EH (cell line): Measurements from ENCODE around the gene PWWP2B.

Source experiments
- DNase-seq: peaks from one replicate; pipeline ENCODE4 v3.0.0-alpha.2; 2015; ENCODE audit warnings: low read depth

PWWP2B gene

DNA sequence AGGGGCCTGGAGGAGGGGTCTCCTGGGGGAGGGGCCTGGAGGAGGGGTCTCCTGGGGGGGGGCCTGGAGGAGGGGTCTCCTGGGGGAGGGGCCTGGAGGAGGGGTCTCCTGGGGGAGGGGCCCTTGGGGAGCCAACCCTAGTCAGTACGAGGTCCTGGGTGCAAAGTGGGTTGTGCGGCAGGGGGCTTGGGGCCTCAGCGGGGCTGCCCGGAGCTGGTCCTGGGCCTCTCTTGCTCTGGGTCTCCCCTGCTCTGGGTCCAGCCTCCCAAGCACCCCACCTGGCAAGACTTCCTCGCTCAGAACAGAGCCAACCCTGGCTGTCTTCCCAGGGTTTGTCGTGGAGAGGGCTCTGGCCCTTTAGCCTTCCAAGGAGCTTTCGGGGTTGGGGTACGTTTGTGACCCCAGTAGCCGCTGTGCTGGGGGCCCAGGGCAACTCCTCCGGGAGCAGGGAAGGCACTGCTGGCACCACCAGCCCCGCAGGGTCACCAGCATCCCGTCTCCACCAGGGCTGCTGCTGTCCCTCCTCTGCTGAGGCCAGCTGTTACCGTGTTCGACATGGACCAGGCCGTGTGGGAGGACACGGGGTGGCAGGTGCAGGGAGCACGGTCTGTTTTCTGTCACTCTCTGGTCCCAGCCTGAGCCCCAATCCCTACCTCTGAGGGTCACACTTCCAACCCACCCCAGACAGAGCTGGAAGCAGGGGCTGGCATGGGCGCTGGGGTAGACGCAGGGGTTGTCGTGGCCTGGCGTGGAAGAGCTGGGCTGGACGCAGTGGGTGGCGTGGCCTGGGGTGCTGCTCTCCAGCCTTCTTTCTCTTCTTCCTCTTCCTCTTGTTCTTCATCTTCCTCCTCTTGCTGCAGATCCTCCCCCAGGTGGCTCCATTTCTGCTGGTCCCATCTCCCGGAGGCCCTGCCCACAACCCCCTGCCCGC is 22.8 kb downstream of the PWWP2B start:
- DNase-seq: no peak

DNA sequence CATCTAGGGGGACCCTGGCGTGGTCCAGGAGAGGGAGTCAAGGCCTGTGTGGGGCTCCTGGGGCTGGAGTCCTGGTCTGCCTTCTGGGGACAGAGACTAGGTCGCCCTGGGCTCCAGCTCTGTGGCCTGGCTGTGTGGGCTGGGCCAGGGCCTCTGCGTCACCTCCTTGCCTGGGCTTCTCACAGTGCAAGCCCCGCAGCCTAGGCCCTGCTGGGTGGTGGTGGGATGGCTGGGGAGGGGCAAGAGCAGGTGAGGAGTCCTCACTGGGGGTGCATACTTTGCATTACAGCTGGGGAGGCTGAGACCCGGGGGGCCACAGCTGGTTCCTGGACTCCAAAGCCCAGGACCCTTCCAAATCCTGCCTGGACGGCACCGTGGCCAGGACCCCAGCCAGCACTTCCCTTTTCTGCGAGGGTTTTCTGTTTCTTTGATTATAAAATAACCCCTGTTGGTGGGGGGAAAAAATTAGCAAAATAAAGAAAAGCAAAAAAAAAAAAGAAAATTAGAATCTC is 23.5 kb downstream of the PWWP2B start:
- DNase-seq: no peak

DNA sequence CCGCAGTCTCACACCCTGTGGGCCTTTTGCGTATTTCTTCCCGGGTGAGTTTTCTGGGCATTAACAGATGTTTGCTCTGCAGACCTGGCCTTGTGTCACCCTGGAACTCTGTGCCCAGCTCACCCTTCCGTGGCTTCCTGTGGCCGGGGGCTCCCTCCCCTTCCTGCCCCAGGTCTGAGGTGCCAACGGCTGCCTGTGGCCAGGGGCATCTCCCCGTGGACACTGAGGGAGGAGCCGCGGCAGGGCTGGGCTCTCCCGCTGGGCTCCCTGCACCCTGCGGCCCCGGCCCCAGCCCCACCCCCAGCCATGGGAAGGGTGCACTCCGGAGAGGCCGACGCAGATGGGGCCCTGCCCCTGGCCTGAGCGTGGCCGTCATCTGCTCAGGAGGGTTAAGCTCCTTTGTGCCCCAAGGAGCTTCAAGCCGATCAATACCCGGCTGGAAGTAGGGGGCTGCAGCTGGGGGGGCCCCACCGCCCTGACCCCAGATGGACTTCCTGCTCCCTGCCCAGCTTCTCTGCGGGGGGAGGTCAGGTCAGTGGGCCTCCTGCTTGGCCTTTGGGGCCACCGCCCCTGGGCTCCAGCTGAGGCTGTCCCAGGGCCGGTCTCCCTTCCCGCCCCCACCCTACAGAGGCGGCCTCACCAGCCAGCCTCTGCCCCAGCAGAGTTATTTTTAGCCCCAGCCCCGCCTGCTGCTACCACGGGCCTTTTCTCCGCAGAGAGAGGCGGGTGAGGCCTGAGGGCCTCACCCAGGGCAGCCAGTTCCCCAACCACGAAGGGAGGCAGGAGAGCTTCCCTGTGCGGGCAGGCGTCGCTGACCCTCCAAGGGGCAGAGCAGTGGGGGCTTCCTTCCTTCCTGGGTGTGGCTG is 24.2 kb downstream of the PWWP2B start:
- peak; percentile 76 for DNase-seq

DNA sequence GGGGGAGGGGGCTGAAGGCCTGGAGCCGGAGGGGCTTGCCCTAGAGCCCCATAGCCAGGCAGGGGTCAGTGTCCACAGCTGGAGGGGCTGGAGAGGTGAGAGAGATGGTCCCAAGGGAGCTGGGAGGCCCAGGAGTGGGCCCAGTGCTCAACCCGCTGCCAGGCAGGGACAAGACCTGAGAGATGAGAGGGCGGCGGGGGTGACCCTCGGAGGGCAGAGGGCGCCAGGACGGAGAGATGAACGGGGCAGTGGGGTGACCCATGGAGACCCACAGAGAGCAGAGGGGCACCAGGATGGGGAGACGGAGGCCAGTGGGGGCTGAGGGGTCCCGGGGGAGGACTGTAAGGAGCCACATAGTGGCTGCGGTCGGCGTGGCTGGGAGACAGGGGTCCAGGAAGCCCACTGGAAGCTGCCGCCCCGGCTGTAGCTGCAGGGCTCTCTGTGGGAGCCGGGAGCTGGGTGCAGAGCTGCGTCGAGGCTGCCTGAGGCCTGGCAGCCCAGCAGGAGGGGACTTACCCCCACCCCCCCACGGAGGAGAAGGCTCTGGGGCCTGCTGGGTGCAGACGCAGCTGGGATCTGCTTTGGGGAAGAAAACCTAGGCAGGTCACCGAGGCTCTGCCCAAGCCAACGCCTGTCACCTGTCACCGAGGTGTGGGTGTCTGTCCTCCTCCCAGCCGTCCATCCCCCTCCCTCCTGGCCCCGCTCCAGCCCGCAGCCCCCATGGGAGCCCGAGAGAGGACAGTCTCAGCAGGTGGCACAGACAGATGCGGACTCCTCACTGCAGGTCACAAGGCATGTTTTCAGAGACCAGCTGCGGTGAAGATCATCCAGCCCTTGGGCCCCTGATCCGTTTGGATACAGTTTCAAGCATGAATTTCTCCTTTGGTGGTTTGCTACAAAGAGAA is 25.1 kb downstream of the PWWP2B start:
- no peak for DNase-seq

DNA sequence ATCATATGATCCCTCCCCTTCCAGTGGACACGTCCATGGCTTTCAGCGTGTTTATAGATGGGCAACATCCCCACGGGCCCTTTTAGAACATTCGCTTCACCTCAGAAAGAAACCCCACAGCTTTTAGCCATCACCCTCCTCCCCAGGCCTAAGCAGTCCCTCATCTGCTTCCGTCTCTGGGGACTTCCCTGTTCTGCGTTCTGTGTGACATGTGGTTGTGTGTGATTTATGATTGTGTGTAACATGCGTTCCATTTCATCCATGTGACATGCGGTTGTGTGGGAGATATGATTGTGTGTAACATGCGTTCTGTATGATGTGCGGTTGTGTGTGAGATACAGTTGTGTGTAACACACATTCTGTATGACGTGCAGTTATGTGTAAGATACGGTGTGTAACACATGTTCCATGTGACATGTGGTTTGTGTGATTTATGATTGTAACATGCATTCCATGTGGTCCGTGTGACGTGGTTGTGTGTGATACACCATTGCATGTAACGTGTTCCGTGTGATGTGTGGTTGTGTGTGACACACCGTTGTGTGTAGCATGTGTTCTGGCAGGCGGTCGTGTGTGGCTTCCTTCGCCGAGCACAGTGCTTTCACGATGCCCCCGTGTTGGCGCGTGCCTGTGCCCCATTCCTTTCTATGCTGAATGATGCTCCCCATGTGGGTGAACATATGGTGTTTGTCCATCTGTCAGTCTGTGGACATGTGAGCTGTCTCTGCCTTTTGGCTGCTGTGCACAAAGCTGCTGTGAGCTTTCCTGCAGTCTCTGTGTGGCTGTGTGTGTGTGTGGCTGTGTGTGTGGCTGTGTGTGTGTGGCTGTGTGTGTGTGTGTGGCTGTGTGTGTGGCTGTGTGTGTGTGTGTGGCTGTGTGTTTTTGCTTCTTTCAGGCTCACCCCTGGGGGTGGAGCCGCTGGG is 26.2 kb downstream of the PWWP2B start:
- DNase-seq: no peak

DNA sequence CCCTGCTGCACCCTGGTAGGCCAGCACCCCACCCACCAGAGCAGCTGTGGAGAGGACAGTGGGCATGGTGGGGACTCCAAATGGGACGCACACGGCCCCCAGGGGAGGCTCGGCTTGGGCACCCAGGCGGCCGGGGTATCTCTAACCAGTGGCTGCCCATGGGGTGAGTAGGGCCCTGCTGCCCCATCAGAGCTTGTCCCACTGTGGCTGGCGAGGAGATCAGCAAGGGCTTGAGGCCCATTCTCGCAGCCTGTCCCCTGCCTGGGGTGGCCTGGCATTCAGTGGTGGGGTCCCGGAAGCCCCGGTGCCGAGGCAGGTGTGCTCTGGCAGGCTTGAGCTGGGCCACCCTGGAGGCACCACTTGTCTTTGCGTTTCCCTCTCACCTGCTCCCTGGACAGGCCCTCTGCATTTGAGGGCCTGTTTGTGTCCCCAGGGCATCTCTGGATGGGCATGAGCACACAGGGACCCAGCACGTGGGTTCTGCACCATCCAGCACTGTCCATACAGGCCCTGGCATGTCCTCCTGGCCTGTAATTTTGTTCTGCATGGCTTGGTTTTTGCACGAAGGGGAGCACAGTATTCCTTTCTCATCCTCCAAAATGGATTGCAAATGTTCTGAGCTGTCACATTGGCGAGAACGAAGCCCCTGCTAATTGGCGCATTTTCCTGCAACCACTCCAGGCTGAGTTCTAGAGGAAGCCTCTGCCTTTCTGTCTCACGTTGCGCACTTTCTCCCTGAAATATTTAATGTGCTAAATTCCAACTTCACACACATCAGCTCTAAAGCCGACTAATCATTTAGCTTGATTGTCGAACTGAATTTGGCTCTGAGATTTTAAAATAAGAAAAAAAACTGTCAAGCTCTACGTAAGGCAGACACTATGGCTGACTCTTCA is 27.2 kb downstream of the PWWP2B start:
- no peak for DNase-seq

DNA sequence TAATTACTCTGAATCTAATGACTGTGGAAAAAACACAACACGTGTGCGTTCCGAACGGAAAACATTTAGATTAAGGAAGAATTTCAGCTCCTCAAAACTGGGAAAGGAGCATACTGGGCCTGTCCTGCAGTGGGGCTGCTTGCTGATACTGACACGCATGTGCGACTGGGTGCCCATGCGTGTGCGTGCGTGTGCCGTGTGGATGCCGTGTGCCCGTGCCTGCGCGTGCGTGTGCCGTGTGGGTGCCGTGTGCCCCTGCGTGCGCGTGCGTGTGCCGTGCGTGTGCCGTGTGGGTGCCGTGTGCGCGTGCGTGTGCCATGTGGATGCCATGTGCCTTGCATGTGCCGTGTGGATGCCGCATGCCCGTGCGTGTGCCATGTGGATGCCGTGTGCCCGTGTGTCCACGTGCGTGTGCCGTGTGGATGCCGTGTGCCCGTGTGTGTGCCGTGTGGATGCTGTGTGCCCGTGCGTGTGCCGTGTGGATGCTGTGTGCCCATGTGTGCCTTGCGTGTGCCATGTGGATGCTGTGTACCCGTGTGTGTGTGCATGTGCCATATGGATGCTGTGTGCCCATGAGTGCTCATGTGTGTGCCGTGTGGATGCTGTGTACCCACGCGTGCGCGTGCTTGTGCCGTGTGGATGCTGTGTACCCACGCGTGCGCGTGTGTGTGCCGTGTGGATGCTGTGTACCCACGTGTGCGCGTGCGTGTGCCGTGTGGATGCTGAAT is 28.2 kb downstream of the PWWP2B start:
- DNase-seq: no peak

DNA sequence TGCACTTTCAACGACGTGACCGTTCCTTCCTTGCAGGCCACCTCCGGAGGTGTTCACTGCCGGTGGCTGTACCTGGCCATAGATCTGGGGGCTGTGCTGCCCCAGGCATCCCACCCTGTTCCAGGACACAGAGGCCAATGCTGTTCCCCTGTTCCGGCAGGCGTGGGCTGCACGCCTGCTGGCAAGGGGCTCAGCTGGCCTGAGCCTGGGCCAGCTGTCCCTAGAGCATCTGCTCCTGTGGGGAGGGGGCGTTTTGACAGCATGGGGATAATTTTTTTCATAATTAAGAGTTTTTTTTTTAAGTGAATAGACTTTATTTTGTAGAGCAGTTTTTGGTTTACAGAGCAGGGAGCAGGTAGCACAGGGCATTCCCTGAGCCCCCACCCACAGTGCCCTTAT is 28.8 kb downstream of the PWWP2B start:
- DNase-seq: no peak

DNA sequence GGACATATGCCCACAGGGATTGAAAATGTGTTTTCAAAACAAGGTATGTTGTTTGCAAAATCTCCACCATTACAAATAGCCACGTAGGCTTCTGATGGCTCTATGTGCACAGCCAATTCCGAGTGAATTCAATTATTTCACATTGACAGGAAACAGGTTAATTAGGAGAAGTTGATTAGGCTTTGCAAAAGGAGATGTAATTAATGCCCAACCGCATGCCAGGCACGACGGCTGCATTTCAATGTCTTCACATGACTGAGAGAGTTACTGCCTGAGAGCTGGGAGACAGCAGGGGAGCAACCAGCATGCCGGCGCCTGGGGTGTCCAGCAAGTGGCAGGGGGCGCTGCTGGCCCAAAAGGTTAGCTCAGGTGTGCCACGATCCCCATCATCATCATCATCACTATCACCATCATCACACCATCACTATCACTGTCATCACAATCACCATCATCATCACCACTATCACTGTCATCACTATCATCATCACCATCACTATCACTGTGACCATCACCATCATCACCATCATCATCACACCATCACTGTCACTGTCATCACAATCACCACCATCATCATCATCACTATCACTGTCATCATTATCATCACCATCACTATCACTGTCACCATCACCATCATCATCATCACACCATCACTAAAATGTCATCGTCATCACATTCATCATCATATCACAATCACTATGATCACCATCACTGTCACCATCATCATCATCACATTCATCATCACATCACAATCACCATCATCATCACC is 30.2 kb downstream of the PWWP2B start:
- no peak for DNase-seq

DNA sequence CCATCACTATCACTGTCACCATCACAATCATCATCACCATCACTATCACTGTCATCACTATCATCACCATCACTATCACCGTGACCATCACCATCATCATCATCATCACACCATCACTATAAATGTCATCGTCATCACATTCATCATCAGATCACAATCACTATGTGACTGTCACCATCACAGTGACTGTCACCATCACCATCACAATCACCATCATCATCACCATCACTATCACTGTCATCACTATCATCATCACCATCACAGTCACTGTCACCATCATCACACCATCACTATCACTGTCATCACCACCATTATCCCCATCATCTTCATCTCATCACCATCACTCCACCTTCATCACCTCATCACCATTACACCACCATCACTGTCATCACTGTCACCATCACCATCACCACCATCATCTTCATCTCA is 31.0 kb downstream of the PWWP2B start:
- DNase-seq: no peak

DNA sequence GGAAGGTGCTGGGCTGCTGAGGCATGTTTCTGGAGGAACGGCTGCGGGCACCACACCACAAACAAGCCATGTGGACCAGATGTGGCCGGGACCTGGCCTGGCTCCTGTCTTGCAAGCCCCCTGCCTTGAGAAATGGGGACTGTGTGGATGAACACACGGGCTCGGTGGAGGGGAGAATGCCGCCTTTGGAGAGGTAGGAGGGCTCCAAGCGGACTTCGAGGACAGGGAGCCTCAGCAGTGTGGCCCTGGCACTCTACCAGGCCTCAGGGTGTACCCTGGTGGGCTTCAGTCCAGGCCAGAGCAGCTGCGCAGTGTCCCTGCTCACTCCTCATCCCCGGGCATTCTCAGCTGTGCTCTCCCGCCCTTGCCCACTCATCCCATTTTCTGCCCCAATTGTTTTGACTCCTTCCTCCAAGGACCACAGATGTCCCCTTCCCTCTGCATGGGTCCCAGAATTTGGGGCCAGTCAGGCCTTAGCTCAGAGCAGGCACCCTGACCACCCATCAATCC is 31.5 kb downstream of the PWWP2B start:
- no peak for DNase-seq

DNA sequence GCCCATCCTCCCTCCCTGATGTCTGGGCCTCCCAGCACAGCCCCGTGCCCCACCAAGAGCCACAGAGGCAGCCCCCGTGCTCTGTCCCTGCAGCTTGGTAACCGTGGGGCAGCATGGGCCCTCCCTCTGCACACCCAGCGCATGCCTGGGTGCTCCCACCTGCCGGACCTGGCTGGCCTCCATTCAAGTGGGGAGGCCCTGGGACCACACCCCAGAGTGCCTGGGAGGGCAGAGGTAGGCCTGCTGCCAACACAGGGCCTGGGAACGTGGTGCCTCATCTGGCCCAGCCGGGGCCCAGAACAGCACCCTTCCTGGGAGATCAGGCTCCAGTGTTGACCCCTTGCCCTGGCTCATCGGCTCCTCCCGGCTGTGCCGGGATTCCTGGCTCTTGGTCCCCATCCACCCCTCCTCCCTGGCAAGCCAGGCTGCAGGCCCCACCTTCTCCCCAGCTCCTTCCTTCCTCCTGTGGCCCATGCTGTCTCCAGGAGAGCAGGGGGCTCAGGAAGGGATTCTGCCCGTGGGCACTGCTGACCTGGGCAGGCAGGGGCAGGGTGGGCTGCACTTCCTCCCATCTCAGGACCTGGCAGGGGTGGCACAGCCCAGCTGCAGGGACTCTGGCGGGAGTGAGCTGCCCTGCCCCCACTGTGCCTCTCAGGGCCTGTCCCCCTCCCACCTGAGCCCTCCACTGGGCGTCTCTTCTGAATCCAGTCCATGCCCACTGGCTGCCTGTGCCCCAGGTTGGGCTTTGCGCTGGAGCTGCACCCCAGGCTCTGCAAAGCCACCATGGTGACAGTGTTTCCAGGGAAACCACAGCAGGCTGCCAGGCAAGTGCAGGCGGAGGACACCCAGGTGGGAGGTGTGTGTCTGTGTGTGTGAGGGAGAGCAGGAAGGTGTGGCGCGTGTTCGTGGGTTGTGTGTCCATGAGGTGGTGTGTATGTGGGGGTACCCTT is 32.6 kb downstream of the PWWP2B start:
- no peak for DNase-seq

DNA sequence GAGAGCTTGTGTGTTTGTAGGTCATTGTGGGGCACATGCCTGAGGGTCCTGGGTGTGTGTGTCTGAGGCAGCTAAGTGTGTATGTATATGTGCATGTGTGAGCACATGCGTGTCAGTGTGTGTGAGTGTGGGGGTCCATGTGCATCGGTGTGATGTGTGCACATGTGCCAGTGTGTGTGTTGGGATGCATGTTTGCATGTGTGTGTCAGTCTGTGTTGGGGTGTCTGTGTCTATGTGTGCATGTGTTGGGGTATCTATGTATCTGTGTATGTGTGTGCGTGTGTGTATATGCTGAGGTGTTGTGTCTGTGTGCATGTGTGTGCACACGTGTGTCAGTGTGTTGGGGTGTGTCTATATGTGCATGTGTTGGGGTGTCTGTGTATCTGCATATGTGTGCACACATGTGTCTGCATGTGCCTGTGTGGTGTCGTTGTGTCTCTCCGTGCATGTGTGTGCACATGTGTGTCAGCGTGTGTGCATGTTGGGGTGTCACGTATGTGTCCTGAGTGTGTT is 33.3 kb downstream of the PWWP2B start:
- DNase-seq: no peak

DNA sequence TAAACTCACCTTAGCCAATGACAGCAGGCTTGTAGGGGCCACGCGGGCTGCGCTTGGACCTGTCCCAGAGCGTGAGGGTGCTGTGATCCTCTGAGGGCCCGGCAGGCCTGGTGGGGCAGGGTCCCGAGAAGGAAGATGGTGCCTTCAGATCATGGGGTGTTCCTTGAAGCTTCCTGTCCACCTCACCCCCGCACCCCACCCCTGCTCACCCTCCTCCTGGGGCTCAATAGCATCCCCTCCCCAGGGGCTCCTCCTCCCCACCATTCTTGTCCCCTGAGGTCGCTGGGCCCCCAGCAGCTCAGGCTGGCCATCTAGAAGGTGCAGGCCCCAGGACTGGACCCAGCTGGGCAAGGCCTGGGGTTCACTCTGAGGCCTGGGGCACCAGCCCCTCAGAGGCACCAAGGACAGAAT is 33.9 kb downstream of the PWWP2B start:
- no peak for DNase-seq

DNA sequence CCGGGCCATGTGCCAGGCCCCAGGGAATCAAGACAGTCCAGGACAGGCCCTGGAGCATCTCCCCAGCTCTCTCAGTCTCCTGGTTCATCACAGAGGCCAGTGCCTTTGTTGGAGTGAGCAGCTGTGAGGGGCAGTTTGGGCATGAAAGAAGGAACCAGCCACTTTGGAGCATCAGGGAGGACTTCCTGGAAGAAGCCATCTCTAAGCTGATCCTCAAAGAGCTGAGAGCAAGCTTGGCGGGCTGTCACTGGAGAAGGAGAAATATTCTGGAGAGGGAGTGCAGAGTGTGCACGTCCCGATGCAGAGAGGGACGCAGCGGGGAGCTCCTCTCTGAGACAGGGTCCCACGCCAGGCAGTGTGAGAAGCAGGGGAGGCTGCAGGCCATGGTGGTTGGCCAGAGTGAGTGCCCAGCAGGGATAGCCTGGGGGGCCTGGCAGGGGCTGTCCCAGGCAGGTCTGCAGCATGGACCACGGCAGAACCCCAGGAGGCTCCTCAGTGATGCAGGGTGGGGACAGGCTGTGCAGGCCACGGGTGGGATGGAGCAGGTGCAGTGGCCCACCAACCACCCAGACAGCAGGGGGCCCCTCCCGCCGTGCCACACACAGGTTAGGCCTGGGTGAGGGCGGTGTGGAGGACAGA is 34.7 kb downstream of the PWWP2B start:
- DNase-seq: no peak

DNA sequence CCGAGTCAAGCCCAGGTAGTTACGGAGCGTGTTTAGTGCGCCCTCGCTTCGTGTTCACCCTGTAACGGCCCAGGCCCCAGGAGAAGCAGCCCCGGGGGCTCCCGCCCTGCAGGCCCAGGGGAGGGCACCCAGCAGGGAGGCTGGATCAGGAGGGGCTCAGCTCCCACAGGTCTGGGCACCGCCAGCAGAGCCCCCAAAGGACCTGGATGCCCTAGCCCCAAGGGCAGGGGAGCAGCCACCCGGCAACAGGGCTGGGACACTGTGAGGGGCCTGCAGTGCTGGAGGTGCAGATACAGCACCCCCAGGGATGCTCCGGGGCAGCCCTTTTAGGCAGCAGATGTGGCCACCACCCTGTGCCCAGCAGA is 35.2 kb downstream of the PWWP2B start:
- DNase-seq: no peak
